Astrocyte of the cerebellum (primary cell): Measurements from ENCODE around the gene ARSD.
"Not testable (repeated sequence)": the region's sequence is repeated elsewhere in the genome, so short reads cannot be mapped to it uniquely, and the experiment has no call there.

Experiments used
- DNase-seq: peaks from one replicate; pipeline ENCODE4 v3.0.0-alpha.2; 2011; ENCODE audit warnings: low read depth
- H3K4me3 ChIP-seq: 2 replicates; pipeline ENCODE4 v1.5.1; 2011; ENCODE audit warnings: mild to moderate bottlenecking, low read depth, low read length, moderate library complexity
- CTCF ChIP-seq: IDR thresholded peaks from 2 replicates; pipeline ENCODE4 v1.5.1; 2012; ENCODE audit warnings: low read length, low read depth, moderate library complexity, mild to moderate bottlenecking; ENCODE audit errors: missing control alignments
- in situ Hi-C: cut with HindIII; loops from 2 replicates; pipeline ENCODE4 v1.10.0; 2017; ENCODE audit warnings: low sequenced_read_pairs

The ARSD gene

GRCh38 chrX:2907295-2907694, 21.8 kb downstream of the ARSD start:
- TF ChIP-seq CTCF: no peak
- no peak for DNase-seq
- H3K4me3 ChIP-seq: no peak overlapping the region
- in situ Hi-C loops: loop anchor here (5.0 kb wide), 1 partner anchor 55 kb away; no protein-coding TSS in a partner anchor

- DNase-seq: no peak
- TF ChIP-seq CTCF: peak; percentile 11
- in situ Hi-C loops: no loop called here
Measured at GRCh38 chrX:2903366-2903765, 25.8 kb downstream of the ARSD start.

GRCh38 chrX:2902841-2903240, 26.3 kb downstream of the ARSD start:
- TF ChIP-seq CTCF: no peak
- no peak overlapping the region for H3K4me3 ChIP-seq
- in situ Hi-C loops: no loop called here
- no peak for DNase-seq

More at GRCh38 chrX:2903366-2903765, 25.8 kb downstream of the ARSD start:
- H3K4me3 ChIP-seq: no peak overlapping the region

GRCh38 chrX:2901367-2902036, 27.6 kb downstream of the ARSD start:
- no peak for DNase-seq
- in situ Hi-C loops: no loop called here
- no peak for TF ChIP-seq CTCF
- no peak overlapping the region for H3K4me3 ChIP-seq

- no peak overlapping the region for H3K4me3 ChIP-seq
- no peak for DNase-seq
- TF ChIP-seq CTCF: no peak
- in situ Hi-C loops: no loop called here
Measured at GRCh38 chrX:2898846-2899512, 30.2 kb downstream of the ARSD start.

GRCh38 chrX:2897690-2898623, 31.2 kb downstream of the ARSD start:
- in situ Hi-C loops, H3K4me3 ChIP-seq, DNase-seq: not testable (repeated sequence)
